HG03095 (cell line): ENCODE data around the gene MAU2.
A peak's percentile ranks its signal among the peaks of the same experiment; 100 is the strongest.
"Not testable (repeated sequence)": the region's sequence is repeated elsewhere in the genome, so short reads cannot be mapped to it uniquely, and the experiment has no call there.

Experiments
- ATAC-seq: cut with Tn5 transposase; IDR thresholded peaks from one replicate; pipeline ENCODE4 v1.9.1; 2021; ENCODE audit warnings: moderate library complexity; ENCODE audit not compliant: unreplicated experiment

MAU2 gene

DNA sequence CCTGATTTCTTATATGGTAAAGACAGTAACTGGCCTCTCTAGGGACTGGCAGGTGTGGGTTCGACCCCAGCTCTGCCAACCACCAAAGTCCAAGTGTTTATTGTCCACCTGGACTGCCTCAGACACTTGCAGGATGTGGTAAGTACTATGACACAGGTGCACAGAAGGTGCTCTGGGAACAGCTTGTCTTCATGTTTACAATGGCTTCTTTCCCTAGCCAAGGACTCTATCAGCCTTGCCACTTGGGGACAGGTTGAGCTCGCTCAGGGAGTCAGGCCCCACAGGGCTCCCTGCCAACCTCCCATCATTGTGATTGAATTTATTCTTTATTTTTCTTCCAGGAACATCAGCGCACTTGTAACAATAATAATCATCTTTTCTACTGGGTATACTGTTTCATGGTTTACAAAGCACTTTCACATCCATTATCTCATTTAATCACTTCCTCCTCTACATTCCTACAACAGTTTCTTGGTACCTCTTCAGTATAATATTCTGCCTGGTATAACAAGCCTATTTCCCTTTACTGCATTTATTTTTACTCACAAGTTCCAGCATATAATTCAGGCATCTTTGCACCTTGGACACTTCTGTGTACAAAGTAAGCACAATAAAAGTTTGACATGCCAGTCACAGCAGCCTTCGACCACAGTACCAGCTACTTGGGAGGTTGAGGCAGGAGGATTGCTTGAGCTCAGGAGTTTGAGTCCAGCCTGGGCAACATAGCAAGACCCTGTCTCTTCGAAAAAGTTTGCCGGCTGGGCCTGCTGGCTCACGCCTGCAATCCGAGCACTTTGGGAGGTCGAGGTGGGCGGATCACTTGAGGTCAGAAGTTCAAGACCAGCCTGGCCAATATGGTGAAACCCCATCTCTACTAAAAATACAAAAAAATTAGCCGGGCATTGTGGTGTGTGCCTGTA lies 60.6 kb downstream of the MAU2 start:
- no peak for ATAC-seq

DNA sequence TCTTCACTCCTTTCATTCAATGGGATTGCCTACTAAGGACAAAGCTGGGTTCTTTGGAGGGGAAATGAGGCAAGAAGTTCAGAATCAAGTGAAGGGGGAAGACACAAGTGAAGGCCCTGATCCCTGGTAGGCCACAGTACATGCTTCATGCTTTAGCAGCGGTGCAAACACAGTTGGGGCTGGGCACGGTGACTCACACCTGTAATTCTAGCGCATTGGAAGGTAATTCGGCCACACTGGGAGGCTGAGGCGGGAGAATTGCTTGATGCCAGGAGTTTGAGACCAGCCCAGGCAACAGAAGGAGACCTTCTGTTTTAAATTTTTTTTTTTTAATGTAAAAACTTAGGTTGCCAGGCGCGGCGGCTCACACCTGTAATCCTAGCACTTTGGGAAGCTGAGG lies 61.5 kb downstream of the MAU2 start:
- ATAC-seq: no peak

DNA sequence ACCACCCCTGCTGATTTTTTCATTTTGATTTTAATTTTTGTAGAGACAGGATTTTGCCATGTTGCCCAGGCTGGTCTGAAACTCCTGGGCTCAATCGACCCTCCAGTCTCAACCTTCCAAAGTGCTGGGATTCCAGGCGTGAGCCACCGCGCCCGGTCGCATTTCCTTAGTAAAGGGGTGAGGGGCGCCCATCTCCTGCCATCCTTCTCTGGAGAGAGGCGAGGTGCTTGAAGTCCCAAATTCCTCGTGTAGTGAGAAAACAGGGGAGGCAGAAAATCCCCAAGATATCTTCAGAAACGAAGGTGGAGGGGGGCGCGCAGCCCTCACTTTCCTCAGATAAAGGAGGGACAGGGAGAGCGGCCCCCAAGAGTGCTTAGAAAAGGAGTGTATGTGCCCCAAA lies 63.9 kb downstream of the MAU2 start:
- no peak for ATAC-seq

DNA sequence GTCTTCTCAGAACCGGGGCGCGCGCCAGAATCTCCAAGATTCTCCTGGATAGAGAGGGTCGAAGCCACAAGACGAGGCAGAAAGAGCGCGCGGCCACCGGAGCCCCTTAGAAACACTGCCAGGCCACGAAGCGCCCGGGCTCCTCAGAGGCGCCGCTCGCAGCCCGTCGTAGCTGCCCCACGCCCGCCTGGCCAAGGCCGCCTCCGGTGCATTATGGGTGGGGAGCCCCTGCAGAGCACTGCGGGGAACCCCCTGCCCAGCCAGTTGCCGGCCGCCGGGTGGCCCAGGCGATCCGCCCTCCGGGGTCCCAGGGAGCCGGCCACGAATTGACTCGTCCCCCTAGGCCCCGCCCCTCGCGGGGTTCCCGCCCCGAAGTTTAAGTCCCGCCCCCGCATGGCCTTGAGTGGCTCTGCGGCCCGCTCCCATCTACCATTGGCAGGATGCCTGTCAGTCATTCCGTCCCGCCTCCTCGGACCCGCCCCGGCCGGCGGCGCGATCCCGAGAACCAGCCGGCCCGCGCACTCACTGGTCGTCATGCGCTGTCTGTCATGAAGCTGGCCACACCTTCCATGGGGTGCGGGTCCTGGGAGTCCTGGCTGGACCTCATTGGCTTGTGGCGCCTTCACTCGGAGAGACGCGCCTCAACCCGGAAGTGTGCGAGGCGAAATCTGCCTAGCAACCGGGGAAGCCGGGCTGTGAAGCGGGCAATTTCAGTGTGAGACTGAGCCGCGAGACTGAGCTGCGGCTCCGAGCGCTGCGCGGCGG lies 64.7 kb downstream of the MAU2 start:
- ATAC-seq: peak; percentile 84

DNA sequence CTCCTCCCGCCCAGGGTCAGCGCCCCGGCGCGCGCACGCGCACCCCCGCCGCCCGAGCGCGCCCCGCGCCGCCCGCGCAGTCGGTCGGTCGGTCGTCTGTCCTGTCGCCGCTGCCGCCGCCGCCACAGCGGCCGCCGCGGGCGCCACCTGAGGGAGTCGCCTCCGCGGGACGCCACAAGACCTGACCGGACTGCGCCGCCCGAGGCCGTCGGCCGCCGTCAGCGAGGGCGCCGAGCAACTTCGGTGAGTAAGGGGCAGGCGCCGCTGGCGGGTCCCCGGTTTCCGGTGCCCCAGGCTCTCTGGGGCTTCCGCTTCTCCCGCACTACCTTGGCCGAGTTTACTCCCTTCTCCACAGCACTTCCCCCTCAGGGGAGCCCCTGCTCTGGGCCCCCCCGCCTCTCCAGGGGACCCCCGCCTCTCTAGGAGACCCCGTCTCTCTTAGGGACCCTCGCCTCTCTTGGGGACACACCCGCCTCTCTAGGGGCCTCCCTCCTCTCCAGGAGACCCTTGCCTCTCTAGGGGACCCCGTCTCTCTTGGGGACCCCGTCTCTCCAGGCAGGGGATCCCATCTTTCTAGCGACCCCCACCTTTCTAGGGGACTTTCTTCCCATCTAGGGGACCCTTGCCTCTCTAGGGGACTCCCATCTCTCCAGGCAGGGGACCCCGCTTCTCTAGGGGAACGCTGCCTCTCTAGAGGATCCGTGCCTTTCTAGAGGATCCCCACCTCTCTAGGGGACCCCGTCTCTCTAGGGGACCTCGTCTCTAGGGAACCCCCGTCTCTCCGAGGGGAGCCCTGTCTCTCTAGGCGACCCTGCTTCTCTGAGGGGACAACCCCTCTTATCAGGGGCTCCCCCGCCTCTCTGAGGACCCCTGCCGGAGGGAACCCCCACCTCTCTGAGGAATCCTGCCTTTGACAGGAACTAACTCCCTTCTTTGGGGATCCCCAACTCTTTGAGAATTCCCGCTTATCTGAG lies 65.6 kb downstream of the MAU2 start:
- ATAC-seq: peak; percentile 12

DNA sequence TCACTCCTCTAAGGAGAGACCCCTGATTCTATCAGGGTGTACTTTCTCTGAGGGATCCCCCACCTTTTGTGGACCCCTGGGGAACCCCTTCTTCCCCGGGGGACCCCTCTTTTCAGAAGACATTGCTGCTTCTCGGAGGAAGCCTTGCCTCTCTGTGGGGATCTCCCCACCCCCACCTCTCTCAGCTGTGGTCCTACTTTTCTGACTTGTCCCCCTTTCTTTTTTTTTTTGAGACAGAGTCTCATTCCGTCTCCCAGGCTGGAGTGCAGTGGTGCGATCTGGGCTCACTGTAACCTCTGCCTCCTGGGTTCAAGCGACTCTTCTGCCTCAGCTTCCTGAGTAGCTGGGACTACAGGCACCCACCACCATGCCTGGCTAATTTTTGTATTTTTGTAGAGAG lies 66.5 kb downstream of the MAU2 start:
- no peak for ATAC-seq

DNA sequence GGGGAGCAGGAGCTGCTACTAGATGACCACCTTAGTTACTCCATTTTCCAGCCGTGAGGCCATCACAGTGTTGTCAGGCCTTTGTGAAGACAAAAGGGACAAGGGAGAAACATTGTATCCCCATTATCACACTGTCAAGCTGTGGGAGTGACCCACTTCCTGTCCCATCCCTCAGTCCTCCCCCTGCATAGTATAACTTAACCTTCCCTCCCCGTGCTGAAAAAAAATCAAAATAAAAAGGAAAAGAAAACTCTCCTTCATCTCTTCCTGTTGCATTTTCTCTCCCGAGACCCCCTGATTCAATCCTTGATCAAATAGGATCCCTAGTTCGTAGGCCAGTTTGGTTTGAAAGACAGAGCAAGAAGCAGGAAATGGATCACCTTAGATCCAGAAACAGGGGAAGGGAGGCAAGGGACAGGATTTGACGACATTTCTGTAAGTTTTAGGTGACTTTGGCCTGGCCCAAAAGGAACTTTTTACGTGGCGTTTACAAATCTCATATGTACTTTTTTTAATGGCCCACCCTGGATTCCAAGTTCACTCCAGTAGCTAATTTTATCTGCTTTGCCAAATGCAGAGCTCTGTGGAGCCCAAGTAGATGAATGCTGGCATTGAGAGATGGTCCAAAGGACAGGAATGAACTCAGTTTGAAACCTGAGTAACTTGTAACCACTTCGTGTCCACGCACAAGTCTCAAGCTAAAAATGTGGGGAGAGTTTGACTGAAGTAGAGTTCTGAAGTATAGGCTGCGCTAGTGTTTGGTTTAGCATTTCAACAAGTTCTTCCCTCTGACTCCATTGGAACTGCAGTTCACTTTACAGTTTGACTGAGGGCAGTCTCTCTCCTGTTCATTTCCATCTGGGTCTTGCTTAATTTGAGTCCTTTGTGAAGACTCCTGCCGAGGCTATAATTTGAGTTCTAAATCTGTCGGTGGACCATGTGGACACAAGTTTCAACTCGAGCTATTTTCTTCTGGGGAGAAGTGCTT lies 68.2 kb downstream of the MAU2 start:
- no peak for ATAC-seq

DNA sequence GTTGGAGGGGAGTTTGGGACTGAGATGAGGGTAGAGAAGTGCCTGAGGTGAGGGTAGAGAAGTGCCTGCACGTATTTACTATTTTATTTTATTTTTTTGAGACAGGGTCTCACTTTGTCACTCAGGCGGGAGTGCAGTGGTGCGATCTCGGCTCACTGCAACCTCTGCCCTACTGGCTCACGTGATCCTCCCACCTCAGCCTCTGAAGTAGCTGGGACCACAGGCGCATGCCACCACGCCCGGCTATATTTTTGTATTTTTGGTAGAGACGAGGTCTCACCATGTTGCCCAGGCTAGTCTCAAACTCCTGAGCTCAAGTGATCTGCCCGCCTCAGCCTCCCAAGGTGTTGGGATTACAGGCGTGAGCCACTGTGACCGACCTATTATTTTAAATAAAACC lies 69.1 kb downstream of the MAU2 start:
- not testable (repeated sequence) for ATAC-seq

DNA sequence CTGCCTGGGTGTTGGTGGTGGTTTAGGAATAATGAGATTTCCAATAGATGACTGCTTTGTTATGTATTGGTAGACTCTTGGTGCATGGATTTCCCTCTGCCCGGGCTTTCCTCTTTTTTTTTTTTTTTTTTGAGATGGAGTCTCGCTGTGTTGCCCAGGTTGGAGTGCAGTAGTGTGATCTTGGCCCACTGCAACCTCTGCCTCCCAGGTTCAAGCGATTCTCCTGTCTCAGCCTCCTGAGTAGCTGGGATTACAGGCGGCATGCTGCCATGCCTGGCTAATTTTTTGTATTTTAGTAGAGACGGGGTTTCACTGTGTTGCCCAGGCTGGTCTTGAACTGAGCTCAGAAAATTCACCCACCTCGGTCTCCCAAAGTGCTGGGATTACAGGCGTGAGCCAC lies 73.7 kb downstream of the MAU2 start:
- not testable (repeated sequence) for ATAC-seq

DNA sequence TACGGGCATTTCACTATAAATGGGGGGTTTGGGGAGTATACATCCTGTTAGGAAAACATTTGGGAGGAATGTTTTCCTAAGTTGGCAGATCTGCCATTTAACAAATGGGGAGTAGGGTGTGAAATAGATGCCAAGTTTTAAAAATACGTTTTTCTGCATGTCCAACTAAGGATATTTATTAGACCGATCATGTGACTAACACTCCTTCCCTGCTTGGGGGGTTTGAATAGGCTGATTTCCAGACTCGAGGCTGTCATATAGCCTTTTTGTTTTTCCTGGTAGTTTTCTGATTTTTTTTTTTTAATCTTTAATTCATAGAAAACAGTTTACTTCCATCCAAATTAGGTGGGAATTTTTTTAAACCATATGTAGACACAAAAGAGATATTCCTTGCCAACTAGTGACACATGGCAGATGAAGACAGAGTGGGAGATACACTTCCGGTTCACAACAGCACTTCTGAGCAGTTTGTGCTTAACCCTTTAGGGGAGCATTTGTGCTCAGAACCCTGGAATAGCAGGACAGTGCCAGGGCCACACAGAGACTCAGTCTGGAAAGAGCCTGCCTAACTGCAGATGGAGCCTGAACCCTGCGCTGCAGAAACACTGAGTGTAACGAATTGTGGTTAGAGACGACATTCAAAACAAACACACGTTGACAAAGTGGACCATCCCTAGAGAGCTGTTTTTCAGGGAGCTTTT lies 79.3 kb downstream of the MAU2 start:
- no peak for ATAC-seq

DNA sequence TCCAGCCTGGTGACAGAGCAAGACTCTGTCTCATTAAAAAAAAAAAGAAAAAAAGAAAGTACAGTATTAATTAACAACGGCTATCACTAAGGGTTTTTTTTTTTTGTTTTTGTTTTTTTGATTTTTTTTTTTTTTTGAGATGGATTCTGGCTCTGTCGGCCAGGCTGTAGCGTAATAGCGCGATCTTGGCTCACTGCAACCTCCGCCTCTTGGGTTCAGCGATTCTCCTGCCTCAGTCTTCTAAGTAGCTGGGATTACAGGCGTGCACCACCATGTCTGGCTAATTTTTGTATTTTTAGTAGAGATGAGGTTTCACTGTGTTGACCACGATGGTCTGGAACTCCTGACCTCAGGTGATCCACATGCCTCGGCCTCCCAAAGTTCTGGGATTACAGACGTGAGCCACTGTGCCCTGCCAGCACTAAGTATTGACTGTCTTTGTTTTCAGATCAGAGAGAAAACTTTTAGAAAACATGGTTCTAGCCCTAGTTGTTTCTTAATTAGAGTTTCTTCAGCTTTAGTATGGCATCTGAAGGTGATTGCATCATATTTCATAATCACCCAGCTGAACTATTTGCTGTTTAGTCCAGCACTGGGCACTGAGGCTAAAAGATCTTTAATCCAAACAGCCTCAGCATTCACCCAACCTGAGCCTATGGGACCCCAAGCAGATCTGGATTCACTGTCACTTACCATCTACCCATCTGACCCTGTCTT lies 82.2 kb downstream of the MAU2 start:
- ATAC-seq: no peak

DNA sequence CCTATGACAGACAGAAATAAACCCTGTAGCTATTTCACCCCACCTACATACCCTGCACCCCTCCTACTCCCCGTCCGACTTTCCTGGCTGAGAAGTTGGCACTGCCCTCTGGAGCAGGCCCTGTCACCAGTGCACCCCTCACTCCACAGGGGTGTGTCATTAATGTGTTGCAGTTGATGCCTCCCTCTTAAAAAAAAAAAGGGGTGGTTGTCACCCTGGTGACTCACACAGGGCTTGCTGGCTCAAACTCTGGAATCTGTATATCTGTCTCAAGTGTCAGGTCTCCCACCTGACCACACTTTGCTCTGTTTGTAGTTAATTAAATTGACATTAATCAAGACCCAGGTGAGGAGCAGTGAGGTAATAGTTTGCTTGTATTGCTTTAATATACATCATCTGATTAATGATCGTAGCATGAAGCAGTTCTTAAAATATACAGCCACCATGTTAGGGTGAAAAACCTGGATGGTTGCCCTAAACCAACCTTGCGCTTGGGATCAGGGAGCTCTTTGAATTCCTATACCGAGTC lies 82.8 kb downstream of the MAU2 start:
- ATAC-seq: no peak

DNA sequence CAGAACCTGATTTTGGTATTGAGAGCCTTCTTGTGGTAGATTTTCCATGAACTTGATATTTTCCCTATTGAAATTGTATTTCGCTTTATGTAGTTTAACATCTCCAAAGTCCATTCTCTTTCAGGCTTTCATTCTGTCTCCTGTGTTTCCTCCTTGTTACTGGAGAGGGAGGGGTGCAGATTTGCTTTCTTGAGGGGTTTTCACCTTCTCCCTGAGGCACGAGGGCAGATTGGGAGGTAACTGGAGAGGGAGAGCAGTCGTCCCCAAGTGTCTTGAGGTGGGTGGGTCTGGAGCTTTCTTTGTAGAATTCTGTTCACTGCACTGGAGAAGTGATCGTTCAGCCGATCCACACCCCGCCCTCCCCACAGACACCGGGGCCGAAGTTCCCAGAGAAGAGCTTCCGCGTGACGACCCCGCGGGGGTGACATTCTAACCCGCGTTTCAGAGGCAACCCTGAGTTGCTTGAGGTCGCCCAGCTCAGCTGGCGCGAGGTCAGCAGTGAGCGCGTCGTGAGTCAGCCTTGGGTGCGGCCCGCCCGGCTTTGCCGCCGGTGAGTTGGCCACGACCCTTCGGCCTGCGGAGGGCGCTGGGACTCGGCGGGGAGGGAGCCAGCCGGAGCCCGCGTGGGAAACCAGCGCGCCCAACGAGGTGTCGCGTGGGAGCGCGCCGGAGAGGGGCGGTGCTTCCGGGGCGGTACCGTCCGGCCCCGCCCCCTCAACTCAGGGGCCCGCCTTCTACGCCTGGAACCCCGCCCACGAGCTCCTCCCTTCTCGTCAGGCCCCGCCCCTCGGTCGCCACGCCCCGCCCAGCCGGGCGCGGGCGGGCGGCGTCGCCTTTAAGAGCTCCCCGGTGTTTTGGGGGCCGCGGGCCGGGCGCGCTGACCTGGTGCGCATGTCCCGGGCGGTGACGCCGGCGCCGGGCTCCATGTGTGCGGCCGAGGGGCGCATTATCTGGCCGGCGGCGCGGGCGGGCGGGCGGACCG lies 84.5 kb downstream of the MAU2 start, which contains the start of gene GATAD2A:
Gene GATAD2A, plus strand, starts transcription at position 797 of the 982 bp plus-strand sequence. CDS start 59,671 bp downstream, outside the sequence.
- peak; percentile 67 for ATAC-seq

DNA sequence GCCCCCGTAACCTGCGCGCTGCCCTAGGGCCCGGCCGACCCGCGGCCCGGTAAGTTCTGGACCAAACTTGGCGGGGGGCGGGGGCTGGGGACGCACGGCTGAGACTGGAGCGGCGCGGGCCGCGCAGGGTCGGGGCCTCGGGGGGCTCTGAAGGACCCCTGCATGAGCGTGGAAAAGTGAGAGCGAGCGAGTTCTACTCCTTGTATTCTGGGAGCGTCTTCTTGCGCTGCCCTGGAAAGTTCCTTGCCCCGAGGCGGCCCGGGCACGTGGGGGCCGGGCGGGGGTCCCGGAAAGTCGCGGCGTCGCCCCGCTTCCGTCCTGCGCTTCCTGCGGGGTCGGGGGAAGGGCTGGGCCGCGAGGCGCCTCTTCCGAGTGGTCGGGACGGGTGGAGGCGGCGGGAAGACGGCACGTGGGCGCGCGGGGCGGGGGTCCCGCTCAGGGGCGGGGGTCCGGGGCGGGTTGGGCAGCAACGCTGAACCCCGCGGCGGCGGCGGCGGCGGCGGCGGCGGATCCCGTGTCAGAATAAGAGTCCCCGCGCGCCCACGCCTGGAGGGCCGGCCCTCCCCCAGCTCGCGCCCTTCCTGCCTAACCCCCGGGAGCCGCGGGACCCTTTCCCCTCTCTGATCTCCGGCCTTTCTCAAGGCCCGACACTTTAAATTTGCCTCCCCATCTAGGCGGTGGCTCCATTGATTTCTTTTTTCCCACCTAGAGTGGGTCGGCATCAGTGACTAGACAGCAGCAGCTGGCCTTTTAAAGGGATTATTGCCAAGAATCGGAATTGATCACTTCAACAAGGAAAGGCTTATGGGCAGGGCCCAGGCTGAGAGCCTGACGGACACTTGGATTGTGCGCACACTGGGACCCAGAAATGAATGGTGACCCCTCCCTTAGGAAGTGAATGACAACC lies 85.6 kb downstream of the MAU2 start:
- peak; percentile 1 for ATAC-seq

DNA sequence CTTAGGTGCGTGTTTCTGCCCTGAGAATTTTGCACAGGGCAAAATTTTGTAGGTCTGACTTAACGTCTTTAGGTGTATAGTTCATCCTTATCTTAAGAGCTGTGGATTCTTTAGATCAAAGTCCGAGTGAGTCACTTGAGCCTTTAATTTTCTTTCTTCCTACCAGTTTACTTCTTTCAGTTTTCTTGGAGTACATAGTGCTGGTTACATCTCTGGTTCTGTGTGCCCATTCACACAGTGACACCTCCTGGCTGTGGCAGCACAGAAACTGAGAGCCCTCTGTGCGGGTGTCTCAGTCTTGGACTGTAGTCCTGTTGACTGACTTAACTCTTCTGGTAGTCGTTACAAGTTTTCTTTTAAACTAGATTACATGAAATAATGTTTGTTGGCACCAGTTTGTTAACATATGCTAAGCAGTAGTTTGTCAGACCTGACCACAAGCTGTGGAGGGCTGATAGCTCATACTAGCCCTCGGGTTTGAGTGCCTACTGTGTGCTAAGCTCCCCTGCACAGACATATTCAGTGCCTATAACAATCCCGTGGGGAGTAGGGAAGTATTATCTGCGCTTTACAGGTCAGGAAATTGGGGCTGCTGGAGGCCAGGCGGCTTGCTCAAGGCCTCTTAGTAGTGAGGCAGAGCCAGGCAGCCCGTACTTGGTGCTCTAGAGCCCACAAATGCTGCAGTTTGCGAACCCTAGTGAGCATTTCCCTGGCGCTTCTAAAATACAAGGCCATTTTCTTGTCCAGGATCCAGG lies 86.4 kb downstream of the MAU2 start:
- ATAC-seq: peak; percentile 36
